Breast epithelium (tissue), 3 donors: ENCODE measurements around the gene SLC12A7.

Experiments
- CTCF ChIP-seq, 3 donors: fragments of 450-650 bp; IDR thresholded peaks; one replicate each; pipeline ENCODE4 v1.5.1; 2016 to 2017; ENCODE audit warnings: antibody characterized with exemption in 3 of 3, mild to moderate bottlenecking in 3 of 3, moderate library complexity in 3 of 3
- POLR2A ChIP-seq: fragments of 450-650 bp; IDR thresholded peaks from one replicate; pipeline ENCODE4 v1.6.1; 2016; ENCODE audit warnings: antibody characterized with exemption, mild to moderate bottlenecking, moderate library complexity
- POLR2AphosphoS5 ChIP-seq, 3 donors: sonication (generic); formaldehyde crosslinking; IDR thresholded peaks; one replicate each; pipeline ENCODE4 v1.6.1; 2017; ENCODE audit warnings: antibody characterized with exemption in 3 of 3

GRCh38 chr5:1115123-1115815 is 3.4 kb upstream of the SLC12A7 start:
- TF ChIP-seq CTCF (IDR thresholded peaks at IDR 0.05) (no peak), POLR2A (no peak), POLR2AphosphoS5 (IDR thresholded peaks at IDR 0.05) (no peak)
